GM10847 (cell line): ENCODE measurements around the gene TNK2.
A peak's percentile ranks its signal among the peaks of the same experiment; 100 is the strongest.

Source experiments
- POLR2A ChIP-seq: IDR thresholded peaks from 2 replicates; pipeline ENCODE4 v1.6.1; 2011; ENCODE audit not compliant: insufficient read length; ENCODE audit errors: extremely low read depth

The TNK2 gene

GRCh38 chr3:195896361-195897080, 11.8 kb downstream of the TNK2 start:
- TF ChIP-seq POLR2A = no peak

GRCh38 chr3:195895861-195896360, 12.4 kb downstream of the TNK2 start:
- peak; percentile 40 for TF ChIP-seq POLR2A

- TF ChIP-seq POLR2A = no peak
Measured at GRCh38 chr3:195895078-195895860, 13.1 kb downstream of the TNK2 start.

DNA sequence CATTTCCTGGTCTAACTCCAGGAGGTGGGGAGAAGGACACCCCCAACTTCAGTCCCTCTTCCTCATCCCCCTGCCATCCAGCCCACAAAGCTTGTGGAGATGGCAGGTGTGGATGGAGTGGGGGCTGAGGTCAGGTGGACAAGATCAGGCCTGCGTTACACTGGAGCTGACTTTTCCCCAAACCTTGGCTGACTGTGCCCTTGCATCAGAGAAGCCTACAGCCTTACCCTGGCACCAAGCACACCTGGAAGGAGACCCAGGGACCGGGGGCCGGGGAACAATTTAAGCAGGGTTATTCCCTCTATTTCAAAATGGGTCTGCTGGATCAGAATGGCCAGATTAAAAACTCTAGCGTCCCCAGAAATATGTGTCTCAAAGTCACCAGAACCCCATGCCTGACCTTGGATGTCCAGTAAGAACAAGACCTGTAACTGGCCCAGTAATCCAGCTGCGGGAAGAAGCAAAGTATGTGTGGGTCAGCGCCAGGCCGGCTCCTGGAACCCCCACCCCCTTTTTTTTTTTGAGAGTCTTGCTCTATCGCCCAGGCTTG, 14.4 kb downstream of the TNK2 start:
- no peak for TF ChIP-seq POLR2A

GRCh38 chr3:195893516-195893915, 14.8 kb downstream of the TNK2 start:
- TF ChIP-seq POLR2A = no peak

- TF ChIP-seq POLR2A = no peak
Measured at GRCh38 chr3:195893044-195893395, 15.3 kb downstream of the TNK2 start.

DNA sequence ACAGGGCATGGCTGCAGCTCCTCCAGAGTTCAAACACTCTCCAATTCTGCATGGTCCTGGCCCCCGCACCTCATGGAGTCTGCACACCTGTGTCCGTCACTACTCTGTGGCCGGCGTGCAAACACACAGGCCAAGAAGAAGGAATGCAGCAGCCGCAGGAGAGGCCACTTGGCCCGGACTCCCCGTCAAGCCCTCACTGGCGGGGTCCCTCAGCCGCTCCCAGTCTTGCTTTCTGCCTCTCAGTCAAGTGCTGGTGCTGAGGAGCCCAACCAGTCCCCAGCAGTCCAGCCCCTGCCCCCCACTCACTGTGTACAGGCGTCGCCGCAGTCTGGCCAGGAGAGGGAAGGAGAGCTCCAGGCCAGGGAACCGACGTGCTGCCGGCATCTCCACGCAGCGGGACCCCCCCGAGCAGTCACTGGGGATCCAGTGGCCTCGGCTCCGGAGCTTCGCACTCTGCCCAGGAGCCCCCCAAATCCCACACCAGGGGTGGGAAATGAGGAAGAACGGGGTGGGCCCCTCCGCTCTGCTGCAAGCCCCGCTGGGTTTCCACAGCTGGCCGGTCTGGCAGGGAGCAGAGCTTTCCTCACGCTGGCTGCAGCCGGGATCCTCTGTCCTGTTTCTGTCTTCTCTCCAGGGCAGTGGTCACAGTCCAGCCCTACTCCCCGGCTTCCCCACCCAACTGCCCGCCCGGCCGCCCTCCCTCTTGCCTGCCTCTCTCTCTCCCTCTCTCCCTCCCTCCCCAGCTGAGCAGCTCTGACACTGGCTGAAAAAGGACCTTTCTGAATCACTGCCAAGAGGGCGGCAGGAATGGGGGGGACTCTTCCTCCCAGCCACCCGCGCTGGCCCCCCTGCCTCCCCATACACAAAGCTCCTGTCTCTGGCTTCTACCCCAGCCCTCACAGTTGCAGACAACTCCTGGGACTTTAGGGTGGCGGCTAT, 16.0 kb downstream of the TNK2 start:
- TF ChIP-seq POLR2A = no peak

- TF ChIP-seq POLR2A = no peak
Measured at GRCh38 chr3:195891431-195892104, 16.8 kb downstream of the TNK2 start.

DNA sequence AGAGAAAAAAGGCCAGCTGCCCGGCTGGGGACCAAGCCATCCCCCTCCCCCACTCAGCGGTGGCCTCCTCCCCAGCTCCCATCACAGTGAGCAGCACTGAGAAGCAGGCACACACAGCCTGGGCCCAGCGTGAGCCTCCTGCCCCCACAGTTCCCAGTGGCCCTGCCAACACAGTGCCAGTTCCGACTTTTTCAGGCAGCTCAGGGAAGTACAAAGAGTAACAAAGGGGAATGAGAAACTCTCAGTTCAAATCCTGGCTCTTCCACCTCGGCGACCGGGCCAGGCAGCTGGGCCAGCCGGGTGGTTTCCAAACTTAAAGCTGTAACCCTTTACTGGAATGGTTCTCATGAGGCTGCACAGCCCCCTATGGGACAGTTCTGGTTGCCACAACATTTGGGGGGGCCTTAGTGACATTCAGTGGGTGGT, 18.5 kb downstream of the TNK2 start:
- TF ChIP-seq POLR2A = no peak

- no peak for TF ChIP-seq POLR2A
Measured at GRCh38 chr3:195888981-195889869, 19.1 kb downstream of the TNK2 start.

- TF ChIP-seq POLR2A = no peak
Measured at GRCh38 chr3:195888311-195888761, 20.0 kb downstream of the TNK2 start.

DNA sequence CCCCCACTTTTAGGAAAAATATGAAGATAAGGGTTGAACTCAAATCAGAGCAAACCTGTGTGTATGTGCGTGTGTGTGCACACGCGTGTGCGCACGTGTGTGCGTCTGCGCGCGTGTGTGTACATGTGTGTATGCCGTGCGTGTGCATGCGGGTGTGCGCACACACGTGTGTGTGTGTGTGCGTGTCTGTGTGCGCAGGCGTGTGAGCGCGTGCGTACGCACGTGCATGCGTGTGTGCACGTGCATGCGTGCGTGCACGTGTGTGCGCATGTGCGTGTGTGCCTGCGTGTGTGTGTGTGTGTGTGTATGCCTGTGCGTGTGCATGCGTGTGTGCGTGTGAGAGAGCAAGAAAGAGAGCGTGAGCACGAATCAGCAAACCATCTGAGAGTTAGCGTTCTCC, 20.7 kb downstream of the TNK2 start:
- TF ChIP-seq POLR2A = no peak
